GM12873 (cell line): ENCODE data around the gene HCN3.
A peak's percentile ranks its signal among the peaks of the same experiment; 100 is the strongest.

Source experiments
- CTCF ChIP-seq: IDR thresholded peaks from 2 replicates; pipeline ENCODE4 v1.5.1; 2012; ENCODE audit warnings: low read depth, mild to moderate bottlenecking, moderate library complexity, low read length, control low read depth; ENCODE audit not compliant: insufficient read depth; ENCODE audit errors: missing control alignments

Gene HCN3

GRCh38 chr1:155277070-155277901 lies at the start of gene HCN3:
Gene HCN3 (plus strand): TSS chr1:155277463. CDS start chr1:155277591, 128 bp downstream.
- TF ChIP-seq CTCF: peak; percentile 54

GRCh38 chr1:155228096-155228427 lies 49.2 kb upstream of the HCN3 start:
- no peak for TF ChIP-seq CTCF

- no peak for TF ChIP-seq CTCF
These were observed 40.8 kb upstream of the HCN3 start for GRCh38 chr1:155236451-155236850.

GRCh38 chr1:155241069-155241679 lies 36.1 kb upstream of the HCN3 start:
- no peak for TF ChIP-seq CTCF

GRCh38 chr1:155241841-155242264 lies 35.4 kb upstream of the HCN3 start:
- TF ChIP-seq CTCF: no peak

- TF ChIP-seq CTCF: no peak
These were observed 34.4 kb upstream of the HCN3 start for GRCh38 chr1:155242805-155243358.

- TF ChIP-seq CTCF: peak; percentile 36
These were observed 32.7 kb upstream of the HCN3 start for GRCh38 chr1:155244368-155245162.
